PC-3 (cell line): ENCODE results near the gene MKI67. TPM values are rescaled to one million over a fixed set of nuclear protein-coding genes. Genes with fewer than 3 reads are reported as not detected.

ENCODE experiments used
- ATAC-seq: fragments of 200-7000 bp; cut with Tn5 transposase; 2 replicates; pipeline ENCODE4 v1.9.1; 2020; ENCODE audit warnings: mild to moderate bottlenecking, moderate library complexity
- BruUV-seq: library from RNA; stranded (reverse); fragments of 400-500 nt; replicated peaks from 2 replicates; lab custom pipeline; 2021; lab: Mats Ljungman, UMichigan
- CTCF ChIA-PET: fragments of 300-600 bp; sonication (Branson Sonifier 250); formaldehyde crosslinking; loops from one replicate; lab custom pipeline; 2022; ENCODE audit warnings: antibody characterized with exemption; lab: Charles Lee
- POLR2A ChIA-PET: fragments of 300-600 bp; sonication (Branson Sonifier 250); formaldehyde crosslinking; loops from one replicate; lab custom pipeline; 2022; ENCODE audit warnings: antibody characterized with exemption; ENCODE audit not compliant: unreplicated experiment; lab: Charles Lee
- DNase-seq: peaks from one replicate; pipeline ENCODE4 v3.0.0-alpha.2; 2015
- H2AFZ ChIP-seq: fragments of 300-600 bp; sonication (generic); 2 replicates; pipeline ENCODE4 v1.6.0; 2016; ENCODE audit warnings: antibody characterized with exemption, low read length
- H3F3A ChIP-seq: fragments of 300-600 bp; sonication (generic); one replicate; pipeline ENCODE4 v1.6.0; 2017; ENCODE audit warnings: antibody characterized with exemption, low read length, control low read depth, mild to moderate bottlenecking; ENCODE audit not compliant: unreplicated experiment
- H3K27ac ChIP-seq: fragments of 300-600 bp; sonication (generic); 2 replicates; pipeline ENCODE4 v1.5.1; 2016; ENCODE audit warnings: mild to moderate bottlenecking, low read length
- H3K27me3 ChIP-seq: fragments of 300-600 bp; sonication (generic); 2 replicates; pipeline ENCODE4 v1.6.1; 2016; ENCODE audit warnings: low read length, mixed read lengths
- H3K36me3 ChIP-seq: fragments of 300-600 bp; sonication (generic); 2 replicates; pipeline ENCODE4 v1.6.1; 2016; ENCODE audit warnings: low read depth, mixed run types, low read length, mixed read lengths
- H3K4me1 ChIP-seq: fragments of 300-600 bp; sonication (generic); 2 replicates; pipeline ENCODE4 v1.5.1; 2016; ENCODE audit warnings: low read length; ENCODE audit not compliant: insufficient read depth
- H3K4me2 ChIP-seq: fragments of 300-600 bp; sonication (generic); 2 replicates; pipeline ENCODE4 v1.6.0; 2016; ENCODE audit warnings: low read length
- H3K4me3 ChIP-seq: fragments of 300-600 bp; sonication (generic); 2 replicates; pipeline ENCODE4 v1.5.1; 2016; ENCODE audit warnings: mild to moderate bottlenecking, low read length, mixed read lengths
- H3K79me2 ChIP-seq: fragments of 300-600 bp; sonication (generic); 2 replicates; pipeline ENCODE4 v1.6.1; 2017; ENCODE audit warnings: low read length, mixed read lengths
- H3K9ac ChIP-seq: fragments of 300-600 bp; sonication (generic); 2 replicates; pipeline ENCODE4 v1.6.0; 2016; ENCODE audit warnings: mild to moderate bottlenecking, low read length
- H3K9me2 ChIP-seq: fragments of 300-600 bp; sonication (generic); replicated peaks from 2 replicates; pipeline ENCODE4 v1.6.1; 2016; ENCODE audit warnings: mixed run types, low read length, mixed read lengths
- H3K9me3 ChIP-seq: fragments of 300-600 bp; sonication (generic); 2 replicates; pipeline ENCODE4 v1.6.1; 2016; ENCODE audit warnings: low read length, mixed read lengths
- H4K20me1 ChIP-seq: fragments of 300-600 bp; sonication (generic); 2 replicates; pipeline ENCODE4 v1.6.1; 2016; ENCODE audit warnings: low read length, mixed read lengths
- CTCF ChIP-seq: fragments of 300-600 bp; sonication (generic); conservative IDR thresholded peaks from 2 replicates; pipeline ENCODE4 v1.5.1; 2017; ENCODE audit warnings: antibody characterized with exemption, low read depth, mild to moderate bottlenecking, low read length
- EZH2 ChIP-seq: fragments of 300-600 bp; sonication (generic); IDR thresholded peaks from one replicate; pipeline ENCODE4 v1.6.1; 2017; ENCODE audit warnings: antibody characterized with exemption, mild to moderate bottlenecking, low read length; ENCODE audit not compliant: unreplicated experiment
- EZH2phosphoT487 ChIP-seq: fragments of 300-600 bp; sonication (generic); IDR thresholded peaks from 2 replicates; pipeline ENCODE4 v1.6.1; 2018; ENCODE audit warnings: mild to moderate bottlenecking, antibody characterized with exemption, low read length, borderline replicate concordance
- intact Hi-C: fragments of 100-400 bp; cut with micrococcal nuclease; formaldehyde crosslinking; loops from 2 replicates; pipeline ENCODE4 v1.9.0; 2023
- total RNA-seq: library from RNA; depleted of rRNA; stranded (reverse); fragments of >200 nt; gene quantifications from 2 replicates; pipeline ENCODE4 v1.2.3, GENCODE V29; 2014

Gene MKI67
- total RNA-seq, 1 experiment from 2014 or later: 66.0 TPM

- H3K9me3 ChIP-seq: no peaks in the 10 kb centered on the region
- no peak overlapping the region for H3K4me3 ChIP-seq
- DNase-seq: no peak
- intact Hi-C loops: no loop called here
- BruUV-seq: no TSS peak
- no peaks in the 10 kb centered on the region for H3K27me3 ChIP-seq
- H3K4me2 ChIP-seq: no peak overlapping the region
- no peaks in the 10 kb centered on the region for H3K9me2 ChIP-seq
- H4K20me1 ChIP-seq: no peaks in the 10 kb centered on the region
- TF ChIP-seq EZH2phosphoT487 (no peak), EZH2 (no peak), CTCF (no peak)
- no peak overlapping the region for H3K27ac ChIP-seq
- POLR2A ChIA-PET: no interaction called here
- H2AFZ ChIP-seq: no peak overlapping the region
- H3F3A ChIP-seq: no peaks in the 10 kb centered on the region
- CTCF ChIA-PET: no interaction called here
- H3K79me2 ChIP-seq: no peaks in the 10 kb centered on the region
- H3K9ac ChIP-seq: no peak overlapping the region
- H3K4me1 ChIP-seq: no peaks in the 10 kb centered on the region
- no peaks in the 10 kb centered on the region for H3K36me3 ChIP-seq
- no peak for ATAC-seq
Observed at GRCh38 chr10:128080231-128080630, 46.0 kb downstream of the MKI67 start.

- Histone ChIP-seq H3K79me2 (no peaks in the 10 kb centered on the region), H3K27ac (no peak overlapping the region), H3K9ac (no peak overlapping the region), H3F3A (no peaks in the 10 kb centered on the region), H3K27me3 (no peaks in the 10 kb centered on the region), H2AFZ (no peak overlapping the region), H3K9me3 (no peaks in the 10 kb centered on the region), H4K20me1 (no peaks in the 10 kb centered on the region), H3K4me3 (no peak overlapping the region), H3K36me3 (no peaks in the 10 kb centered on the region), H3K4me2 (no peak overlapping the region), H3K9me2 (no peaks in the 10 kb centered on the region), H3K4me1 (no peaks in the 10 kb centered on the region)
- TF ChIP-seq EZH2phosphoT487 (no peak), CTCF (peak; percentile 72)
- CTCF ChIA-PET: interaction anchor here (0.6 kb wide), 3 partner anchors 55 to 362 kb away, joined by 3 to 4 read pairs (median 4); no protein-coding TSS in a partner anchor
- intact Hi-C loops: loop anchor here (1.0 kb wide), 1 partner anchor 72 kb away; no protein-coding TSS in a partner anchor
- peak; percentile 60 for DNase-seq
- no TSS peak for BruUV-seq
- POLR2A ChIA-PET: no interaction called here
- ATAC-seq: peak; percentile 83
Observed at GRCh38 chr10:128078136-128078969, 47.9 kb downstream of the MKI67 start.
